Epithelial cell of esophagus (primary cell): Measurements from ENCODE around the gene PRRG3.

Source experiments
- DNase-seq: peaks from one replicate; pipeline ENCODE4 v3.0.0; 2010; ENCODE audit warnings: low read depth
- H3K4me3 ChIP-seq: 2 replicates; pipeline ENCODE4 v1.5.1; 2011; ENCODE audit warnings: mild to moderate bottlenecking, low read length, control low read depth
- TF ChIP-seq, protein P1 (sequence below): IDR thresholded peaks from 2 replicates; pipeline ENCODE4 v1.5.1; 2011; ENCODE audit warnings: low read depth, mild to moderate bottlenecking, low read length, control low read depth, inconsistent platforms; ENCODE audit not compliant: insufficient read depth; ENCODE audit errors: missing control alignments

The PRRG3 gene

DNA sequence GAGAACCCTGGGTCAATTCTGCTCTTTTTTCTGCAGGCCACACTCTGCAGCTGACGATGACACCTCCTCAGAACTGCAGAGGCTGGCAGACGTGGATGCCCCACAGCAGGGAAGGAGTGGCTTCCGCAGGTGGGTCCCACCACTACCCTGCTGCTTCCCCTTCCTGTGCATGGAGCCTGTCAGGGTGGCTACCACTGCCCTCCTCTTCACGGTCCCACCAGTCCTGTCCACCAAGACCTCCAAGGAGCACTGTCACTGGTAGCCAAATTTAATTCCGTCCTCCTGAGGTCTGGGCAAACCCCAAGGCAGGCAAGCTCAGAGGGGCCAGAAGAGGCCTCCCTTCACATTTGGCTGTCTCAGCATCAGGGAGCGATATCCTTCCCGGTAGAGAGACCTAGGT is 43.5 kb downstream of the PRRG3 start:
- no peak overlapping the region for H3K4me3 ChIP-seq
- TF ChIP-seq, protein P1, sequence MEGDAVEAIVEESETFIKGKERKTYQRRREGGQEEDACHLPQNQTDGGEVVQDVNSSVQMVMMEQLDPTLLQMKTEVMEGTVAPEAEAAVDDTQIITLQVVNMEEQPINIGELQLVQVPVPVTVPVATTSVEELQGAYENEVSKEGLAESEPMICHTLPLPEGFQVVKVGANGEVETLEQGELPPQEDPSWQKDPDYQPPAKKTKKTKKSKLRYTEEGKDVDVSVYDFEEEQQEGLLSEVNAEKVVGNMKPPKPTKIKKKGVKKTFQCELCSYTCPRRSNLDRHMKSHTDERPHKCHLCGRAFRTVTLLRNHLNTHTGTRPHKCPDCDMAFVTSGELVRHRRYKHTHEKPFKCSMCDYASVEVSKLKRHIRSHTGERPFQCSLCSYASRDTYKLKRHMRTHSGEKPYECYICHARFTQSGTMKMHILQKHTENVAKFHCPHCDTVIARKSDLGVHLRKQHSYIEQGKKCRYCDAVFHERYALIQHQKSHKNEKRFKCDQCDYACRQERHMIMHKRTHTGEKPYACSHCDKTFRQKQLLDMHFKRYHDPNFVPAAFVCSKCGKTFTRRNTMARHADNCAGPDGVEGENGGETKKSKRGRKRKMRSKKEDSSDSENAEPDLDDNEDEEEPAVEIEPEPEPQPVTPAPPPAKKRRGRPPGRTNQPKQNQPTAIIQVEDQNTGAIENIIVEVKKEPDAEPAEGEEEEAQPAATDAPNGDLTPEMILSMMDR, result no peak
- no peak for DNase-seq

- no peak for DNase-seq
- TF ChIP-seq, protein P1, result no peak
- H3K4me3 ChIP-seq, result no peak overlapping the region
Measured at GRCh38 chrX:151741606-151742005, 46.3 kb downstream of the PRRG3 start.

GRCh38 chrX:151742311-151742710 is 47.1 kb downstream of the PRRG3 start:
- TF ChIP-seq, protein P1, result no peak
- no peak for DNase-seq
- H3K4me3 ChIP-seq, result no peak overlapping the region

GRCh38 chrX:151743651-151744470 is 48.6 kb downstream of the PRRG3 start:
- DNase-seq, result no peak
- no peak overlapping the region for H3K4me3 ChIP-seq
- TF ChIP-seq, protein P1, result no peak

GRCh38 chrX:151745651-151746050 is 50.4 kb downstream of the PRRG3 start:
- no peak for DNase-seq
- no peak overlapping the region for H3K4me3 ChIP-seq
- TF ChIP-seq, protein P1, result no peak

DNA sequence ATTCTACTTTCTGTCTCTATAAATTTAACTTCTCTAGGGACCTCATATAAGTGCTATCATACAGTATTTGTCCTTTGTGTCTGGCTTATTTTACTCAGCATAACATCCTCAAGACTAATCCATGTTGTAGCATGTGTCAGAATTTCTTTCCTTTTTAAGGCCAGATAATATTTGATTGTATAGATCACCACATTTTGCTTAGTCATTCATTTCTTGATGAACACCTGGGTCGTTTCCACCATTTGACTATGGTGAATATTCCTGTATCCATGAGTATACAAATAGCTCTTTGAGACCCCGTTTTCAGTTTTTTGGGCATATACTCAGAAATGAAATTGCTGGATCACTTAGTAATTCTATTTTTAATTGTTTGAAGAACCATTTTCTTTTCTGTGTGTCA is 51.2 kb downstream of the PRRG3 start:
- DNase-seq, result no peak
- TF ChIP-seq, protein P1, result no peak
- no peak overlapping the region for H3K4me3 ChIP-seq

- no peak overlapping the region for H3K4me3 ChIP-seq
- TF ChIP-seq, protein P1, result no peak
- no peak for DNase-seq
Measured at GRCh38 chrX:151750511-151750910, 55.3 kb downstream of the PRRG3 start.
